HL-60/S4 treated with retinoic acid at 250 ng/mL for 4 days and 3 days (cell line): Measurements from ENCODE around the gene THAP7.

Source experiments
- in situ Hi-C: fragments of 300-500 bp; cut with MboI; formaldehyde crosslinking; loops from 2 replicates; pipeline ENCODE4 v1.7.0; 2022; ENCODE audit warnings: low sequenced_read_pairs

THAP7 gene

DNA sequence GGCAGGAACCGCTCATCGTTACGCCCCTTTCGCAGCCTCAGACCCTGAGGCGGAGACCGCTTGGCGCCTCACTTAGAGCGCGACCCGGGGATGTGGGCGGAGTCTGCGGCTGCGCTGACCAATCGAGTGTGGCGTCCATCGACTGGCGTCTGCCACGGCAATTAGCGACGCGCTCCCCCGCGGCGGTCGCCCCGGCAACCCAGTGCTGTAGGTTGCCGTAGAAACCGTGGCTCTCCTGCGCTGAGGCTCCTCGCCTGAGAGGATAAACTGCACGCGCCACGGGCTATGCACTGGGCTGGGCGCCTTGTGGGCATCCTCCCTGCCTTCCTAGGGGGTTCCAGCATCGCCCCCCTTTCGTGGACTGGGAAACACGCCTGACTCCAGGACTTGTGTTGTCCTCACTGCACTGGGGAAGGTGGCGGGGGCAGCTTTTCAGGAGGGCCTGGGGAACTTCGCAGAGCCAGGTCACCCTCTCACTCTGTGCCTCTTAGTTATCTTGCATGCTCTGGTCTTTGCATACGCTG is 12.3 kb upstream of the THAP7 start:
- in situ Hi-C loops: no loop called here

GRCh38 chr22:21013657-21014201 is 11.8 kb upstream of the THAP7 start:
- in situ Hi-C loops: no loop called here

DNA sequence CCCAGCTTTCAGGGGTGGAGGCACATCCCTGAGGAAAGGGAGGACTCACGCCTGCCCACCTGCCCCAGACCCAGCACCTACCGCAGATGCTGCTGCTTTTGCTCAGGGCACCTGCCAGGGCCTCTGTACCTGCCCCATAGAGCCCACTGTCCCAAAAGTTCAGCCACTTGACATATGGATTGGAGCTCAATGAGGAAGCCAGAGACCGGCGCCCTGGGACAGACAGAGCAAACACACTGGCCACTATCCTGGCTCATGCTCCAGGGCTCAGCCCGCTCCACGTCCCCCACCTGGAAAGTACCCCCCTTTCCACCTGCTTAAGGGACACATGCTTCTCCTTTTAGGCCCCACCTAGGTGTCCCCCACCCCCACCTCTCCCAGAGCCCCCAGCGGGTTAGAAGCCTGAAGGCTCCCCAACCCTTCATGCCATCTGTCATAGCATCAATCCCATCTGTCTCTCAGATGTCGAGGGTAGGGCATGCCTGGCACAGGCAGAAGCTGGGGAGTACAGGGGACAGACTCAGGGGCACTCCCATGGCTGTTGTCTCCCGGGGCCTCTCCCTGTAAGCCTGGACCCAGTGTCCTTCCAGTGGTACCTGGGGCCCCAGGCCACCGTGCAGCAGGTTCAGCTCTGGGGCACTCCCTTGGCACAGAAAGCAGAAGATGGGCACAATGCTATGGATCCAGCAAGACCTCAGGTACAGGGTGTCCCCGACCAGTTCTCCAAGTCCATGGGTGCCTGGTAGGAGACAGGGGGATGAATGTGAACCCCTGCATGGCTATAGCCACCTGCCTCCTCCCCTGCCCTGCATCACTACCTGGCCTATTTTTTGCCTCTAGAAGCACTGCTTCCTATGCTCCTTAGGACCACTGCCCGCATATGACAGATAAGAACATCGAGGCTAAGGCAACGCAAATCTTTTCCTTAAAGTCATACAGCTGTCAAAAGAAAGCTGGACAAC is 10.8 kb upstream of the THAP7 start:
- in situ Hi-C loops: no loop called here

DNA sequence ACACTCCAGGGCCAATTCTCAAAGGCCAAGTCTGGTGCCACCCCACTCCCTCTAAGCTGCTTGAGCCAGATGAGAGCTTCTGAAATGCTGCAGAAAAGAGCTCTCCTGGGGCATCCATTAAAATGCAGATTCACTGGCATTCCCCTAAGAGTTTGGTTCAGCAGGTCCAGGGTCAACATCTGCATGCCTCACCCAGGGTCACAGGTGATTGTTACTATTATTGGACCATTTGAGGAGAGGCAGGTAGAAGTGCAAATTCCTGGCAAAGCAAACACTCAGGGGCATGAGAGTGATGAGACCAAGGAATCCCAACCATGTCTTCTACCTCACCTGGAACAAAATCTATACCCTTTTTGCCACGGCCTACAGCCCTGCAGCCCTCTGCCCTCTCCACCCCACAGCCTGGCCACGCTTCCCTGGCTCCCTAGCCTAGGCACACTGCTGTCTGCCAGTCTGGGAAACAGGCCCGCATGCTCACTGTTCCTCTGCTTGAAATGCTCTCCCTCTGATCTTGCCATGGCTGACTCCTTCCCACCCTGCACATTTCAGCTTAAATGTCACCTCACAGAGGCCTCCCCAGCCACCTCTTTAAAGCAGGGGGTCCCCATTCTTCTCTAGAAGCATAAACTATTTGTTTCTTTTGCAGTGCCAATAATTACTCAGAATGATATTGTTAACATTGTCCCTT is 8.7 kb upstream of the THAP7 start:
- in situ Hi-C loops: no loop called here

GRCh38 chr22:21009638-21010425 is 7.9 kb upstream of the THAP7 start:
- in situ Hi-C loops: loop anchor here (10.0 kb wide), 1 partner anchor 45 kb away; no protein-coding TSS in a partner anchor

GRCh38 chr22:21009208-21009607 is 7.3 kb upstream of the THAP7 start:
- in situ Hi-C loops: loop anchor here (10.0 kb wide), 1 partner anchor 46 kb away; no protein-coding TSS in a partner anchor

DNA sequence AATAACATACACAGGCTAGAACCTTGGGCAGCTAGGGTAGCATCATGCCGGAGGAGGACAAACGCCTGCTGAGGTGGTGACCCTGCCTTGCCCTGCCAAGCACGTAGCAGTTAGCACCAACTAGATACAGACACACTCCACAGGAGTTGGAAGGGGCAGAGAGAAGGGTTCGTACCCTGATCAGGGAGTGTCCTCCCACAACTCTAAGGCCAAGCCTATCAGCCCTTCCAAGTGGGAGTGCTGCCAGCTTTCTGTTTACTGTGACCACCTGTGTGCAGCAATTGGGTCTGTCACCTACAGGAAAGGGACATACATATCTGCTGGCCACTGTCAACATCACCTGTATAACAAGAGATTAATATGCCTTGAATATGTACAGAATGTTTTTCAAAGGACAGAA is 1.9 kb upstream of the THAP7 start:
- in situ Hi-C loops: loop anchor here (10.0 kb wide), 1 partner anchor 51 kb away; no protein-coding TSS in a partner anchor

GRCh38 chr22:21000987-21001600 is 824 bp downstream of the THAP7 start:
- in situ Hi-C loops: loop anchor here (10.0 kb wide), 1 partner anchor 54 kb away; no protein-coding TSS in a partner anchor

DNA sequence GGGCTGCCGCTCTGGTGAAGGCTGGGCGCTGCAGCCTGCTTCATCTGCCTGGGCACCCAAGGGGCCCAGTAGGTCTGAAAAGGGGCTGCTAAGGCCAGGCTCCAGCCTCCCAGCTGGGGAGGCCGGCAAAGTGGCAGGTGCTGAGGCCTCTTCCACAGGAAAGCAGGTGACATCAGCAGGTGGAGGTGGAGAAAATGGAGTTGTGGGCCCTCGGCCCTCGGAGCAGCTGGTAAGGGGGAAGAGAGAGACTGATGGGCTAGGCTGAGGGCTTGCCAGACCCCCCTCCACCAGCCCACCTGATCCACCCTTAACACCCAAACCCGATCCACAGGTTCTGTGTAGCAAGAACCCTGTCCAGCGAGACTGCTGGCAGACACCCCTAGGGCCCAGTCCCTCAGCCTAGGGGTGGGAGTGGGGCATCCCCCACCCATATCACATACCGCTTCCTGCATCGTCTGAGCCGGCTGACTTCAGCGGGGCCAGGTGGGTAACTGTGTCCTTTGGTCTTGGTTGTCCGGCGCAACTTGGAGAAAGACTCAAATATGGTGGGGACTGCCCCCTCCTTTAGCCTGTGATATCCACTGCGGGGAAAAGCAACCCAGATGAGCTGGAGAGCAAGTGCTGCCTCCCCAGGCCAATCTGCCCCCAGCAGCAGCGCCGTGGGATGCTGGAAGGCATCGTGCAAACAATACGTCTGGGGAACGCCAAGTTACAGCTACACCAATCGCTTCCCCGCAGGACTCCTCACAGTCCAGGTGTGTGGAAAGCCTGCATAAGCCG is 1.5 kb downstream of the THAP7 start:
- in situ Hi-C loops: loop anchor here (10.0 kb wide), 1 partner anchor 54 kb away; no protein-coding TSS in a partner anchor

GRCh38 chr22:20999350-21000206 is 2.3 kb downstream of the THAP7 start:
- in situ Hi-C loops: loop anchor here (10.0 to 25.0 kb wide), 2 partner anchors 55 to 638 kb away; partner anchors contain the start of genes CCDC116, SDF2L1 and YDJC

DNA sequence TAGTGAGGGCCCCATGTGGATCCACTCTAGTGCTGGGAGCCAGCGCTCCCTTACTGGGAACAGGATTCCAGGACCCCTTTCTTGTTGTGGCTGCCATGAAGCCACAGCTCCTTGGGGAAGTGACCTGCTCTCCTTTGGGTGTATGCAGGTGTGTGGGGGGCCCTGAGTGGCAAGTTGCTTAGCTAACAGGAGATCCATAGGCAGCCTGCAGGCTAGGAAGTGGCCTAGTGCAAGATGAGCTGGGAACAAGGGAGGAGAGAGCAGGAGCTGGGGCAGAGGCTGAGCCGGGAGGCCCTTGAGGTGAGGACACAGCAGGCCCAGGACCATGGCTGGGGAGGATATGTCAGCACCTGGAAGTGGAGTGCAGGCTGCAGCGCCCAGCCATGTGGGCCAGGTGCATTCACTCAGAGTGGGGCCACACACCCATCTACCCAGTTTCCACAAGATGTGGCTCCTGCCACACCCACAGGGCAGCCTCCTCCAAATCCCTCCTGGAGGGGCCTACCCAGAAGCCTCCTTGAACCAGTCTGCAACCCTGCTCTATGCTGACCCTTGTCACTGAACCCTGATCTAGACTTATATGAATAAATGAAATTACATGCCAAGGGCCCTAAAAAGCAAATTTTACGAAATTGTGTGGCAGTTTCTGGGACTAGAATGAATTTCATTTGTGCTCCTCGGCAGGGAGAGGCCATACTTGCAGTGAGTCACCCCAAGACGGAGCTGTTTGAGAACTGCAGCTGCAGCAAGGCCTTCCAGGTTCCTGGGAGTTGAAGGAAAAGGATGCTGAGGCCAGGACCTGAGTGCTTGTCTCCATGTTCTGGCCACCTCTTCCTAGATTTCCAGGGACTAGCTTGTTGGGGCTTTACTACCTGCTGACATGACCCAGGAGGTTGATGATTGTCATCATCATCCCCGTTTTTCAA is 3.2 kb downstream of the THAP7 start:
- in situ Hi-C loops: loop anchor here (25.0 kb wide), 1 partner anchor 639 kb away; the partner anchor contains the start of genes CCDC116, SDF2L1 and YDJC

GRCh38 chr22:20997536-20998257 is 4.2 kb downstream of the THAP7 start:
- in situ Hi-C loops: loop anchor here (25.0 kb wide), 1 partner anchor 640 kb away; the partner anchor contains the start of genes CCDC116, SDF2L1 and YDJC

GRCh38 chr22:20996598-20997535 is 5.1 kb downstream of the THAP7 start:
- in situ Hi-C loops: loop anchor here (25.0 kb wide), 1 partner anchor 640 kb away; the partner anchor contains the start of genes CCDC116, SDF2L1 and YDJC

DNA sequence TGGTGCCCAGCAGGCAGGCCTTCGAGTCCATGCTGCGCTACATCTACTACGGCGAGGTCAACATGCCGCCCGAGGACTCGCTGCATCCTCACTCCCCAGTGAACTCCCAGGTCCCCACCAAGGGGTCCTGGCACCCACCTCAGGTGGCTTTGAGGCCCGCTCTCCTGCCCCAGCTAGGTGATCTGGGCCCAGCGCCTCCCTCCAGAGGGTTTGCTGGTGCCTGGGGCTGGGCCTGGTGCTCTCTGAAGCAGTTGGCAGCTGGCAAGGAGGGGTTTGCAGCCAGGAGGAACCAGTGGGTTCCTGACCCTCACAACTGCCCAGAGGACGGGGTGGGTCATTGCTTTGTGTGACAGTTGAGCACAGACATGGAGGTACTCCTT is 5.9 kb downstream of the THAP7 start:
- in situ Hi-C loops: loop anchor here (25.0 kb wide), 1 partner anchor 641 kb away; the partner anchor contains the start of genes CCDC116, SDF2L1 and YDJC
